ENCODE results near the gene OSBPL9.

Gene OSBPL9

GRCh38 chr1:51653127-51653526 is 36.2 kb downstream of the OSBPL9 start:
- DNase-seq (ENCODE audit: insufficient read length, low spot score) (no peak), FAIRE-seq (no peak)
- TF ChIP-seq POLR2AphosphoS5 (IDR thresholded peaks at IDR 0.05; ENCODE audit: low read depth, low read length) (no peak), POLR2A (IDR thresholded peaks at IDR 0.05; ENCODE audit: low read depth, low read length) (no peak), POU2F2 (IDR thresholded peaks at IDR 0.05; ENCODE audit: low read depth, low read length) (no peak), PAX5 (IDR thresholded peaks at IDR 0.05; ENCODE audit: insufficient read depth, low read length, severe bottlenecking) (no peak), TAF1 (IDR thresholded peaks at IDR 0.05; ENCODE audit: low read depth, low read length) (no peak), SPI1 (IDR thresholded peaks at IDR 0.05; ENCODE audit: low read depth, low read length) (no peak)

GRCh38 chr1:51654000-51654399 is 37.1 kb downstream of the OSBPL9 start:
- TF ChIP-seq SPI1 (IDR thresholded peaks at IDR 0.05; ENCODE audit: low read depth, low read length), result no peak
- no peak for TF ChIP-seq POLR2AphosphoS5 (IDR thresholded peaks at IDR 0.05; ENCODE audit: low read depth, low read length)
- TF ChIP-seq POU2F2 (IDR thresholded peaks at IDR 0.05; ENCODE audit: low read depth, low read length), result no peak
- no peak for TF ChIP-seq PAX5 (IDR thresholded peaks at IDR 0.05; ENCODE audit: insufficient read depth, low read length, severe bottlenecking)
- TF ChIP-seq POLR2A (IDR thresholded peaks at IDR 0.05; ENCODE audit: low read depth, low read length), result no peak
- TF ChIP-seq TAF1 (IDR thresholded peaks at IDR 0.05; ENCODE audit: low read depth, low read length), result no peak
- FAIRE-seq, result no peak
- no peak for DNase-seq (ENCODE audit: insufficient read length, low spot score)

GRCh38 chr1:51656374-51656773 is 39.5 kb downstream of the OSBPL9 start:
- FAIRE-seq, result no peak

DNA sequence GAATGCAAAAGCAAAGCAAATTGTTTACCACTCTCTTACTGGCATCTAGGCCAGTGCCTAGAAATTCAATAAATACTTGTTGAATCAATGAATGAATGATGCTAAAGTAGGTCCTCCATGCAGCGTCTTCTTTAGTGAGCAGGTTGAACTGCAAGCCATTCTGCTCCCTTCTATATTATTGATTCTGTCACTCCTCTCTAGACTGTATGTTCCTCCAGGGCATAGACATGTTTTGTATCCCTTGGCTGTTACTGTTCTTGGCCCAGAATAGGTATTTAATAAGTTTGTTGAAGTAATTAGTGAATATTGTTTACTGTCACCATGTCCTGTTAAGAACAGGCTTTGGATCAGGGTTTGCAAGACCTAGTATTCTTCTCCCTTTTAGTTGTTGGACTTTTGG is 43.7 kb downstream of the OSBPL9 start:
- FAIRE-seq (no peak), DNase-seq (ENCODE audit: insufficient read length, low spot score) (no peak)
- TF ChIP-seq TAF1 (IDR thresholded peaks at IDR 0.05; ENCODE audit: low read depth, low read length), result no peak
- TF ChIP-seq POU2F2 (IDR thresholded peaks at IDR 0.05; ENCODE audit: low read depth, low read length), result no peak
- TF ChIP-seq PAX5 (IDR thresholded peaks at IDR 0.05; ENCODE audit: insufficient read depth, low read length, severe bottlenecking), result no peak
- TF ChIP-seq POLR2AphosphoS5 (IDR thresholded peaks at IDR 0.05; ENCODE audit: low read depth, low read length), result no peak
- TF ChIP-seq POLR2A (IDR thresholded peaks at IDR 0.05; ENCODE audit: low read depth, low read length), result no peak
- no peak for TF ChIP-seq SPI1 (IDR thresholded peaks at IDR 0.05; ENCODE audit: low read depth, low read length)

More at GRCh38 chr1:51656374-51656773, 39.5 kb downstream of the OSBPL9 start:
- TF ChIP-seq SPI1 (IDR thresholded peaks at IDR 0.05; ENCODE audit: low read depth, low read length) (no peak), POLR2AphosphoS5 (IDR thresholded peaks at IDR 0.05; ENCODE audit: low read depth, low read length) (no peak), PAX5 (IDR thresholded peaks at IDR 0.05; ENCODE audit: insufficient read depth, low read length, severe bottlenecking) (no peak), POLR2A (IDR thresholded peaks at IDR 0.05; ENCODE audit: low read depth, low read length) (no peak), POU2F2 (IDR thresholded peaks at IDR 0.05; ENCODE audit: low read depth, low read length) (no peak), TAF1 (IDR thresholded peaks at IDR 0.05; ENCODE audit: low read depth, low read length) (no peak)
- DNase-seq (ENCODE audit: insufficient read length, low spot score), result no peak

GRCh38 chr1:51661081-51661518 is 44.2 kb downstream of the OSBPL9 start:
- no peak for DNase-seq (ENCODE audit: insufficient read length, low spot score)
- no peak for FAIRE-seq
- TF ChIP-seq PAX5 (IDR thresholded peaks at IDR 0.05; ENCODE audit: insufficient read depth, low read length, severe bottlenecking), result no peak
- TF ChIP-seq POU2F2 (IDR thresholded peaks at IDR 0.05; ENCODE audit: low read depth, low read length), result no peak
- TF ChIP-seq POLR2AphosphoS5 (IDR thresholded peaks at IDR 0.05; ENCODE audit: low read depth, low read length), result no peak
- TF ChIP-seq SPI1 (IDR thresholded peaks at IDR 0.05; ENCODE audit: low read depth, low read length), result no peak
- no peak for TF ChIP-seq TAF1 (IDR thresholded peaks at IDR 0.05; ENCODE audit: low read depth, low read length)

DNA sequence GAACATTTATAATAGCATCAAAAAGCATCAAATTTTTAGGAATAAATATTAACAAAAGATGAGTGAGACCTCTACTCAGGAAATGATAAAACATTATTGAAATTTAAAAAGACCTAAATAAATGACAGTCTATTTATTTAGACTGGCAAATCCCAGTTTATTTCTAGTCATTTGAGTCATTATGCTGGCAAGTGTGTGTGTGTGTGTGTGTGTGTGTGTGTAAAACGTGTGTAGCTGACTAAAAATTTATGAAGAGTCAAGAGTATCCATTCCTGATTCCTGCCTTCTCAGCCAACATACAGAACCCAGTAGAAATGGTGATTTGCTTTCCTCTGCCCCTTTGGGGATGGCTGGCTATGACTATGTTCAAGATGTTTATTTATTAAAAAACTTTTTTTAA is 46.2 kb downstream of the OSBPL9 start:
- no peak for DNase-seq (ENCODE audit: insufficient read length, low spot score)
- FAIRE-seq, result no peak
- TF ChIP-seq SPI1 (IDR thresholded peaks at IDR 0.05; ENCODE audit: low read depth, low read length) (no peak), PAX5 (IDR thresholded peaks at IDR 0.05; ENCODE audit: insufficient read depth, low read length, severe bottlenecking) (no peak), POLR2A (IDR thresholded peaks at IDR 0.05; ENCODE audit: low read depth, low read length) (no peak), POLR2AphosphoS5 (IDR thresholded peaks at IDR 0.05; ENCODE audit: low read depth, low read length) (no peak)

DNA sequence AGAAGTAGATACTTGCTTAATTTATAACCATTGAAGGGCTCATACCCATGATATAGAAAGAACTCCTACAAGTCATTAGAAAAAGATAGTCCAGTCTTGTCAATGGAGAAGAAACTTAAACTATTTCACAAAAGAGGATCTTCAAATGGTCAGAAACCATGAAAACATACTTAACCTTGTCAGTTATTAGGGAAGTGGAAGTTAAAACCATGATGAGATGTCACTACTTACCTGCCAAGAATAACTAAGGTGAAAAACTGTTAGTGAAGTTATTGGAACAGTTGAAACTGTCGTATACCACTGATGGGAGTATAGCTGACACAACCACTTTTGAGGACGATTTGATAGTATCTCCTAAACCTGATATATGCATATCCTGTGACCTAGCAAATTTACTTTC is 46.8 kb downstream of the OSBPL9 start:
- no peak for FAIRE-seq
- no peak for DNase-seq (ENCODE audit: insufficient read length, low spot score)

GRCh38 chr1:51664421-51665240 is 47.7 kb downstream of the OSBPL9 start:
- no peak for DNase-seq (ENCODE audit: insufficient read length, low spot score)
- peak; percentile 28 for FAIRE-seq
- TF ChIP-seq POLR2A (IDR thresholded peaks at IDR 0.05; ENCODE audit: low read depth, low read length), result no peak
- TF ChIP-seq TAF1 (IDR thresholded peaks at IDR 0.05; ENCODE audit: low read depth, low read length), result no peak
- no peak for TF ChIP-seq POLR2AphosphoS5 (IDR thresholded peaks at IDR 0.05; ENCODE audit: low read depth, low read length)
- TF ChIP-seq SPI1 (IDR thresholded peaks at IDR 0.05; ENCODE audit: low read depth, low read length), result no peak
- TF ChIP-seq POU2F2 (IDR thresholded peaks at IDR 0.05; ENCODE audit: low read depth, low read length), result no peak
- TF ChIP-seq PAX5 (IDR thresholded peaks at IDR 0.05; ENCODE audit: insufficient read depth, low read length, severe bottlenecking), result no peak

More for the DNA sequence above, 46.8 kb downstream of the OSBPL9 start:
- TF ChIP-seq SPI1 (IDR thresholded peaks at IDR 0.05; ENCODE audit: low read depth, low read length) (peak; percentile 66), POU2F2 (IDR thresholded peaks at IDR 0.05; ENCODE audit: low read depth, low read length) (no peak)

DNA sequence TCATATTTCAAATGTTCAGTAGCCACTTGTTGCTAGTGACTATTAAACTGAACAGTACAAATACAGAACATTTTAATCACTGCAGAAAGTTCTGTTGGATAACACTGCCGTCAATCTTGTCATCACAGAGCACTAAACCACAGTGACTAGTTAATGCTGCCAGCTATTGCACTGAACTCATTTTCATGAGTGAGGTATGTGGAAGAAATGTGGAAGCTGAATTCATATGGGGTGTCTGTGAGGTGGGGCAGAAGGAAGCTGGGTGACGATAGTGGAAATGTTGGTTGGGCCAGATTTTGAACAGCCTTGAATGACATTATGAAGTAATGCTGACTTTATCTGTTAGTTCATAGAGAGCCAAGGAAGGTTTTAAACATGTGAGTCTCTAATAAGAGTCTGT is 49.6 kb downstream of the OSBPL9 start:
- TF ChIP-seq TAF1 (IDR thresholded peaks at IDR 0.05; ENCODE audit: low read depth, low read length), result no peak
- TF ChIP-seq PAX5 (IDR thresholded peaks at IDR 0.05; ENCODE audit: insufficient read depth, low read length, severe bottlenecking), result no peak
- TF ChIP-seq POLR2AphosphoS5 (IDR thresholded peaks at IDR 0.05; ENCODE audit: low read depth, low read length), result no peak
- TF ChIP-seq POU2F2 (IDR thresholded peaks at IDR 0.05; ENCODE audit: low read depth, low read length), result no peak
- no peak for TF ChIP-seq SPI1 (IDR thresholded peaks at IDR 0.05; ENCODE audit: low read depth, low read length)
- no peak for DNase-seq (ENCODE audit: insufficient read length, low spot score)
- no peak for FAIRE-seq

- DNase-seq (ENCODE audit: insufficient read length, low spot score) (no peak), FAIRE-seq (no peak)
- TF ChIP-seq PAX5 (IDR thresholded peaks at IDR 0.05; ENCODE audit: insufficient read depth, low read length, severe bottlenecking), result no peak
- TF ChIP-seq SPI1 (IDR thresholded peaks at IDR 0.05; ENCODE audit: low read depth, low read length), result no peak
- no peak for TF ChIP-seq POLR2A (IDR thresholded peaks at IDR 0.05; ENCODE audit: low read depth, low read length)
- TF ChIP-seq TAF1 (IDR thresholded peaks at IDR 0.05; ENCODE audit: low read depth, low read length), result no peak
- TF ChIP-seq POLR2AphosphoS5 (IDR thresholded peaks at IDR 0.05; ENCODE audit: low read depth, low read length), result no peak
- no peak for TF ChIP-seq POU2F2 (IDR thresholded peaks at IDR 0.05; ENCODE audit: low read depth, low read length)
Measured at GRCh38 chr1:51667561-51667960, 50.7 kb downstream of the OSBPL9 start.
